RWPE1 (cell line): ENCODE measurements around the gene NLRP9.
A peak's percentile ranks its signal among the peaks of the same experiment; 100 is the strongest.

ENCODE experiments used
- CTCF ChIA-PET: fragments of 350-600 bp; sonication (Branson Sonifier 250); formaldehyde crosslinking; extraction: SDS; loops from one replicate; lab custom pipeline; 2021; lab: Yijun Ruan, JAX
- POLR2A ChIA-PET: fragments of 400-600 bp; formaldehyde crosslinking; extraction: SDS; loops from one replicate; lab custom pipeline; 2020; ENCODE audit warnings: antibody characterized with exemption; ENCODE audit not compliant: low non-redundant PET; lab: Yijun Ruan, JAX
- DNase-seq: peaks from one replicate; pipeline ENCODE4 v3.0.0; 2012; ENCODE audit warnings: low spot score
- H3K27ac ChIP-seq: fragments of 450-650 bp; 2 replicates; pipeline ENCODE4 v1.5.1; 2017
- CTCF ChIP-seq: fragments of 450-650 bp; conservative IDR thresholded peaks from 2 replicates; pipeline ENCODE4 v1.5.1; 2017; ENCODE audit warnings: low read depth, mild to moderate bottlenecking

The NLRP9 gene

GRCh38 chr19:55704494-55705245, 33.5 kb downstream of the NLRP9 start:
- CTCF ChIA-PET = interaction anchor here (0.6 to 0.7 kb wide), 3 partner anchors 24 to 776 kb away, joined by 3 read pairs; no protein-coding TSS in a partner anchor
- TF ChIP-seq CTCF = no peak

GRCh38 chr19:55703790-55704215, 34.4 kb downstream of the NLRP9 start:
- TF ChIP-seq CTCF = peak; percentile 62
- DNase-seq = peak; percentile 15
- POLR2A ChIA-PET = no interaction called here
- CTCF ChIA-PET = no interaction called here
- no peak overlapping the region for H3K27ac ChIP-seq

More at GRCh38 chr19:55704494-55705245, 33.5 kb downstream of the NLRP9 start:
- no peak for DNase-seq
- H3K27ac ChIP-seq = no peak overlapping the region
- POLR2A ChIA-PET = no interaction called here

GRCh38 chr19:55702131-55702627, 36.0 kb downstream of the NLRP9 start:
- DNase-seq = no peak
- no peak for TF ChIP-seq CTCF
- CTCF ChIA-PET = interaction anchor here (0.6 kb wide), 1 partner anchor 211 kb away, joined by 3 read pairs; no protein-coding TSS in a partner anchor
- POLR2A ChIA-PET = no interaction called here
- H3K27ac ChIP-seq = no peak overlapping the region

GRCh38 chr19:55700813-55701212, 37.4 kb downstream of the NLRP9 start:
- DNase-seq = no peak
- ChIA-PET CTCF (no interaction called here), POLR2A (no interaction called here)
- TF ChIP-seq CTCF = no peak
- H3K27ac ChIP-seq = no peak overlapping the region

GRCh38 chr19:55699221-55699620, 39.0 kb downstream of the NLRP9 start:
- H3K27ac ChIP-seq = no peak overlapping the region
- ChIA-PET CTCF (no interaction called here), POLR2A (no interaction called here)
- no peak for TF ChIP-seq CTCF
- DNase-seq = no peak

GRCh38 chr19:55698256-55698655, 39.9 kb downstream of the NLRP9 start:
- no peak for DNase-seq
- no peak for TF ChIP-seq CTCF
- no peak overlapping the region for H3K27ac ChIP-seq
- ChIA-PET POLR2A (no interaction called here), CTCF (no interaction called here)
